Peyer's patch (tissue), 4 donors: ENCODE data around the gene FRYL.

Source experiments
- POLR2A ChIP-seq, 2 donors: fragments of 450-650 bp; IDR thresholded peaks; one replicate each; pipeline ENCODE4 v1.5.1; 2017; ENCODE audit warnings: antibody characterized with exemption in 2 of 2, mild to moderate bottlenecking in 2 of 2, moderate library complexity in 2 of 2
- TF ChIP-seq, protein P1 (sequence below), 6 experiments: fragments of 450-650 bp in 4 of 6; fragments of 200-600 bp in 2 of 6; sonication (generic) in 1 of 6; IDR thresholded peaks; one replicate each; pipeline ENCODE4 v1.5.1; 2017 to 2019; ENCODE audit warnings: antibody characterized with exemption in 6 of 6, mild to moderate bottlenecking in 3 of 6, moderate library complexity in 1 of 6

DNA sequence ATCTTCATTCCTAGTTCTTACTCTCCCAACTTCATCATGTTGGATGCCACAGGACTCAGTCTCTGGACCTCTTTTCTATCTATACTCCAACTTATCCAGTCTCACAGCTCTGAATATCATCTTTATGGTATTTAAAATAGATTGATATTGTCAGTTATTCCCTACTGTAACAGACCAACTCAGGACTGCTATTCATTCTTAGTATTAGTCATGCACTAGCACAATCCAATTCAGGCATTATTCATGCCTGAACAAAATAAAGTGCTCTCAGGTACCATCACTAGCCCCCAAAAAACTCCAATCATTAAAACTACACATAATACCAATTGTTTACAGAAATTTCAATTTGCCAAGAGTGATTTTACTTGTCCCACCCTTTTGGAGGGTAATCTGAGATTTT lies 37.7 kb downstream of the FRYL start:
- no peak for TF ChIP-seq POLR2A (IDR thresholded peaks at IDR 0.05)
- TF ChIP-seq, protein P1, sequence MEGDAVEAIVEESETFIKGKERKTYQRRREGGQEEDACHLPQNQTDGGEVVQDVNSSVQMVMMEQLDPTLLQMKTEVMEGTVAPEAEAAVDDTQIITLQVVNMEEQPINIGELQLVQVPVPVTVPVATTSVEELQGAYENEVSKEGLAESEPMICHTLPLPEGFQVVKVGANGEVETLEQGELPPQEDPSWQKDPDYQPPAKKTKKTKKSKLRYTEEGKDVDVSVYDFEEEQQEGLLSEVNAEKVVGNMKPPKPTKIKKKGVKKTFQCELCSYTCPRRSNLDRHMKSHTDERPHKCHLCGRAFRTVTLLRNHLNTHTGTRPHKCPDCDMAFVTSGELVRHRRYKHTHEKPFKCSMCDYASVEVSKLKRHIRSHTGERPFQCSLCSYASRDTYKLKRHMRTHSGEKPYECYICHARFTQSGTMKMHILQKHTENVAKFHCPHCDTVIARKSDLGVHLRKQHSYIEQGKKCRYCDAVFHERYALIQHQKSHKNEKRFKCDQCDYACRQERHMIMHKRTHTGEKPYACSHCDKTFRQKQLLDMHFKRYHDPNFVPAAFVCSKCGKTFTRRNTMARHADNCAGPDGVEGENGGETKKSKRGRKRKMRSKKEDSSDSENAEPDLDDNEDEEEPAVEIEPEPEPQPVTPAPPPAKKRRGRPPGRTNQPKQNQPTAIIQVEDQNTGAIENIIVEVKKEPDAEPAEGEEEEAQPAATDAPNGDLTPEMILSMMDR (IDR thresholded peaks at IDR 0.05), result no peak
